OCI-LY7 (cell line): ENCODE data around the gene CDK14. TPM values are rescaled to one million over a fixed set of nuclear protein-coding genes. Genes with fewer than 3 reads are reported as not detected.

Experiments used
- BruUV-seq: library from RNA; stranded (reverse); fragments of 400-500 nt; replicated peaks from 2 replicates; lab custom pipeline; 2021; lab: Mats Ljungman, UMichigan
- CTCF ChIA-PET: fragments of 300-600 bp; sonication (Branson Sonifier 250); formaldehyde crosslinking; loops from one replicate; lab custom pipeline; 2022; ENCODE audit warnings: antibody characterized with exemption; ENCODE audit not compliant: unreplicated experiment; lab: Charles Lee
- POLR2A ChIA-PET: fragments of 300-600 bp; sonication (Branson Sonifier 250); formaldehyde crosslinking; loops from one replicate; lab custom pipeline; 2022; ENCODE audit warnings: antibody characterized with exemption; lab: Charles Lee
- DNase-seq: peaks from one replicate; pipeline ENCODE4 v3.0.0-alpha.2; 2015; ENCODE audit warnings: low spot score
- H2AFZ ChIP-seq: fragments of 200-600 bp; sonication (generic), shearing (Covaris generic); 2 replicates; pipeline ENCODE4 v1.6.1; 2014; ENCODE audit warnings: mild to moderate bottlenecking, antibody characterized with exemption, low read length, moderate library complexity
- H3K27ac ChIP-seq: fragments of 200-600 bp; sonication (generic); 2 replicates; pipeline ENCODE4 v1.5.1; 2014; ENCODE audit warnings: mixed run types, low read depth, mild to moderate bottlenecking, moderate library complexity, low read length, inconsistent platforms; ENCODE audit not compliant: poor library complexity, severe bottlenecking
- H3K36me3 ChIP-seq: fragments of 200-600 bp; sonication (generic); 2 replicates; pipeline ENCODE4 v1.6.1; 2014; ENCODE audit warnings: mild to moderate bottlenecking, antibody characterized with exemption, low read length, moderate library complexity, mixed read lengths; ENCODE audit not compliant: insufficient read depth
- H3K4me1 ChIP-seq: fragments of 200-600 bp; sonication (generic); 2 replicates; pipeline ENCODE4 v1.5.1; 2014; ENCODE audit warnings: mild to moderate bottlenecking, low read length; ENCODE audit not compliant: insufficient read depth, poor library complexity, severe bottlenecking
- H3K4me2 ChIP-seq: fragments of 200-600 bp; sonication (generic); 2 replicates; pipeline ENCODE4 v1.6.1; 2014; ENCODE audit warnings: mild to moderate bottlenecking, low read length
- H3K4me3 ChIP-seq: fragments of 200-600 bp; sonication (generic); 2 replicates; pipeline ENCODE4 v1.5.1; 2014; ENCODE audit warnings: mild to moderate bottlenecking, low read depth, low read length; ENCODE audit not compliant: poor library complexity, severe bottlenecking
- H3K79me2 ChIP-seq: fragments of 200-600 bp; sonication (generic); 2 replicates; pipeline ENCODE4 v1.6.1; 2016; ENCODE audit warnings: low read depth, mild to moderate bottlenecking, low read length, moderate library complexity, mixed read lengths; ENCODE audit not compliant: insufficient read depth
- H3K9me2 ChIP-seq: fragments of 200-600 bp; sonication (generic); 2 replicates; pipeline ENCODE4 v1.6.1; 2016; ENCODE audit warnings: mild to moderate bottlenecking, low read length, mixed read lengths; ENCODE audit not compliant: insufficient read depth
- H3K9me3 ChIP-seq: fragments of 200-600 bp; sonication (generic); 2 replicates; pipeline ENCODE4 v1.6.1; 2014; ENCODE audit warnings: mild to moderate bottlenecking, mixed run types, low read length, mixed read lengths
- H4K20me1 ChIP-seq: fragments of 200-600 bp; sonication (generic); 2 replicates; pipeline ENCODE4 v1.6.1; 2014; ENCODE audit warnings: mild to moderate bottlenecking, antibody characterized with exemption, low read length, moderate library complexity, mixed read lengths; ENCODE audit not compliant: insufficient read depth
- CTCF ChIP-seq: fragments of 200-600 bp; sonication (generic); conservative IDR thresholded peaks from 2 replicates; pipeline ENCODE4 v1.5.1; 2014; ENCODE audit warnings: mild to moderate bottlenecking, antibody characterized with exemption, low read length, moderate library complexity, mixed read lengths
- EZH2phosphoT487 ChIP-seq: fragments of 200-600 bp; sonication (generic); IDR thresholded peaks from 2 replicates; pipeline ENCODE4 v1.6.1; 2018; ENCODE audit warnings: low read depth, borderline replicate concordance, mild to moderate bottlenecking, mixed run types, antibody characterized with exemption, low read length, moderate library complexity, mixed read lengths
- intact Hi-C: fragments of 100-400 bp; cut with micrococcal nuclease; formaldehyde crosslinking; loops from one replicate; pipeline ENCODE4 v1.10.0; 2022; ENCODE audit not compliant: unreplicated experiment
- total RNA-seq, 2 experiments: library from RNA; depleted of rRNA in 1 of 2; stranded (reverse); fragments of >200 nt in 1 of 2; shearing (Covaris generic) in 1 of 2; gene quantifications; 2 replicates each; pipeline ENCODE4 v1.2.3, GENCODE V29; 2014 to 2022

CDK14 gene
- total RNA-seq, 2 experiments from 2014 or later = 90.7 to 111 TPM

GRCh38 chr7:90574820-90575187 lies 21.3 kb upstream of the CDK14 start:
- ChIA-PET POLR2A (interaction anchor here (0.6 kb wide), 1 partner anchor 37 kb away, joined by 3 read pairs; no protein-coding TSS in a partner anchor), CTCF (no interaction called here)
- no peak overlapping the region for H3K4me3 ChIP-seq
- no peaks in the 10 kb centered on the region for H3K36me3 ChIP-seq
- no peak overlapping the region for H3K27ac ChIP-seq
- TF ChIP-seq CTCF (no peak), EZH2phosphoT487 (no peak)
- no peak overlapping the region for H2AFZ ChIP-seq
- H3K9me2 ChIP-seq = no peaks in the 10 kb centered on the region; the same call in 1 of the 2 replicates
- H3K4me2 ChIP-seq = no peak overlapping the region
- no TSS peak for BruUV-seq
- intact Hi-C loops = no loop called here
- DNase-seq = no peak
- H3K9me3 ChIP-seq = no peaks in the 10 kb centered on the region
- H4K20me1 ChIP-seq = no peaks in the 10 kb centered on the region
- no peaks in the 10 kb centered on the region for H3K79me2 ChIP-seq
- H3K4me1 ChIP-seq = peaks cover 1% of the 10 kb centered on the region

- TF ChIP-seq CTCF (no peak), EZH2phosphoT487 (no peak)
- BruUV-seq = no TSS peak
- no peak overlapping the region for H3K27ac ChIP-seq
- H3K79me2 ChIP-seq = no peaks in the 10 kb centered on the region
- no peaks in the 10 kb centered on the region for H3K9me2 ChIP-seq
- no peak overlapping the region for H3K4me2 ChIP-seq
- H2AFZ ChIP-seq = no peak overlapping the region
- ChIA-PET POLR2A (no interaction called here), CTCF (no interaction called here)
- no peaks in the 10 kb centered on the region for H3K9me3 ChIP-seq
- no peaks in the 10 kb centered on the region for H3K36me3 ChIP-seq
- no peak overlapping the region for H3K4me3 ChIP-seq
- intact Hi-C loops = no loop called here
- no peaks in the 10 kb centered on the region for H4K20me1 ChIP-seq
- H3K4me1 ChIP-seq = no peaks in the 10 kb centered on the region
- no peak for DNase-seq
Measured at GRCh38 chr7:90579181-90579688, 16.9 kb upstream of the CDK14 start.

- intact Hi-C loops = no loop called here
- no peak overlapping the region for H3K4me2 ChIP-seq
- BruUV-seq = no TSS peak
- H3K9me2 ChIP-seq = no peaks in the 10 kb centered on the region
- no peaks in the 10 kb centered on the region for H4K20me1 ChIP-seq
- POLR2A ChIA-PET = interaction anchor here (0.6 kb wide), 1 partner anchor 421 kb away, joined by 3 read pairs; no protein-coding TSS in a partner anchor
- H3K4me3 ChIP-seq = no peak overlapping the region
- H3K4me1 ChIP-seq = no peaks in the 10 kb centered on the region
- H2AFZ ChIP-seq = no peak overlapping the region
- CTCF ChIA-PET = no interaction called here
- no peaks in the 10 kb centered on the region for H3K9me3 ChIP-seq
- TF ChIP-seq EZH2phosphoT487 = no peak
- no peak overlapping the region for H3K27ac ChIP-seq
- DNase-seq = no peak
- H3K36me3 ChIP-seq = no peaks in the 10 kb centered on the region
- no peaks in the 10 kb centered on the region for H3K79me2 ChIP-seq
Measured at GRCh38 chr7:90580051-90580450, 16.1 kb upstream of the CDK14 start.
